Body of pancreas (tissue), 4 donors: ENCODE data around the gene KIF9.

ENCODE experiments used
- POLR2A ChIP-seq, 3 donors: fragments of 450-650 bp; IDR thresholded peaks; one replicate each; pipeline ENCODE4 v1.6.1; 2016; ENCODE audit warnings: antibody characterized with exemption in 3 of 3, mild to moderate bottlenecking in 2 of 3
- TF ChIP-seq, protein P1 (sequence below), 7 experiments: fragments of 450-650 bp in 4 of 7; fragments of 200-600 bp in 3 of 7; sonication (generic) in 3 of 7; IDR thresholded peaks; one replicate each; pipeline ENCODE4 v1.5.1; 2016 to 2019; ENCODE audit warnings: antibody characterized with exemption in 7 of 7

DNA sequence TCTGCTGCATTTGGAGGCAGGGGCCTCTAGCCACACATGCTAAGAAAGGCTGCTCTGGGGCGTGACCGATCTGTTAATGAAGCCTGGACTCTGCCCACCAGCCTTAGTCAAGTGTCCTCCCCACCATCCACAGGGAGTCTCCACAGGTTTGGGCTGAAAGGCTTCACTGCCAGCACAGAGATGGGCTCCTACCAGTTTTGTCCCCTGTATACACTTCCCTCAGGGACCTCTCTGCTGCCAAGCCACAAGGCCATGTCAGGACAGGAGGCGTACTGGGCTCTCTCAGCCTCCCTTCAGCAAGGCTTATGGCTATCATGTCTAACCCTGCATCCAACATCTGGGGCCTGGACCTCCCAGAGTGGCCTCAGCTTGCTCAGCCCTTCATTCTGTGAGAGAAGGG lies 23.5 kb downstream of the KIF9 start:
- TF ChIP-seq, protein P1, sequence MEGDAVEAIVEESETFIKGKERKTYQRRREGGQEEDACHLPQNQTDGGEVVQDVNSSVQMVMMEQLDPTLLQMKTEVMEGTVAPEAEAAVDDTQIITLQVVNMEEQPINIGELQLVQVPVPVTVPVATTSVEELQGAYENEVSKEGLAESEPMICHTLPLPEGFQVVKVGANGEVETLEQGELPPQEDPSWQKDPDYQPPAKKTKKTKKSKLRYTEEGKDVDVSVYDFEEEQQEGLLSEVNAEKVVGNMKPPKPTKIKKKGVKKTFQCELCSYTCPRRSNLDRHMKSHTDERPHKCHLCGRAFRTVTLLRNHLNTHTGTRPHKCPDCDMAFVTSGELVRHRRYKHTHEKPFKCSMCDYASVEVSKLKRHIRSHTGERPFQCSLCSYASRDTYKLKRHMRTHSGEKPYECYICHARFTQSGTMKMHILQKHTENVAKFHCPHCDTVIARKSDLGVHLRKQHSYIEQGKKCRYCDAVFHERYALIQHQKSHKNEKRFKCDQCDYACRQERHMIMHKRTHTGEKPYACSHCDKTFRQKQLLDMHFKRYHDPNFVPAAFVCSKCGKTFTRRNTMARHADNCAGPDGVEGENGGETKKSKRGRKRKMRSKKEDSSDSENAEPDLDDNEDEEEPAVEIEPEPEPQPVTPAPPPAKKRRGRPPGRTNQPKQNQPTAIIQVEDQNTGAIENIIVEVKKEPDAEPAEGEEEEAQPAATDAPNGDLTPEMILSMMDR (IDR thresholded peaks at IDR 0.05), result no peak
- no peak for TF ChIP-seq POLR2A (IDR thresholded peaks at IDR 0.05)
